Endothelial cell of umbilical vein (primary cell): Measurements from ENCODE around the gene FGR.

Experiments used
- EZH2 ChIP-seq: IDR thresholded peaks from 2 replicates; pipeline ENCODE4 v1.6.1; 2012; ENCODE audit warnings: borderline replicate concordance, low read depth, mild to moderate bottlenecking, moderate library complexity, low read length, inconsistent platforms; ENCODE audit not compliant: severe bottlenecking
- GATA2 ChIP-seq: IDR thresholded peaks from 2 replicates; pipeline ENCODE4 v1.7.0; 2011; ENCODE audit warnings: low read depth, mild to moderate bottlenecking, moderate library complexity, mixed read lengths, low read length; ENCODE audit not compliant: insufficient read length, insufficient read depth
- MAX ChIP-seq: IDR thresholded peaks from 2 replicates; pipeline ENCODE4 v1.6.1; 2011; ENCODE audit not compliant: insufficient read depth, insufficient read length
- POLR2A ChIP-seq: IDR thresholded peaks from 2 replicates; pipeline ENCODE4 v1.6.1; 2012; ENCODE audit warnings: low read depth, mild to moderate bottlenecking, control low read depth, low read length
- POLR2AphosphoS5 ChIP-seq: IDR thresholded peaks from 2 replicates; pipeline ENCODE4 v1.6.1; 2012; ENCODE audit warnings: low read depth, mild to moderate bottlenecking, control low read depth, low read length, moderate library complexity; ENCODE audit not compliant: insufficient read depth
- TF ChIP-seq, protein P1 (sequence below), 2 donors: IDR thresholded peaks; 1 replicate in 1 of 2; 2 replicates in 1 of 2; pipeline ENCODE4 v1.5.1; 2011; ENCODE audit warnings: low read length in 2 of 2, mild to moderate bottlenecking in 2 of 2, moderate library complexity in 2 of 2, control low read depth in 1 of 2, inconsistent platforms in 1 of 2, low read depth in 1 of 2; ENCODE audit not compliant: insufficient read depth in 1 of 2; ENCODE audit errors: extremely low read depth in 1 of 2

DNA sequence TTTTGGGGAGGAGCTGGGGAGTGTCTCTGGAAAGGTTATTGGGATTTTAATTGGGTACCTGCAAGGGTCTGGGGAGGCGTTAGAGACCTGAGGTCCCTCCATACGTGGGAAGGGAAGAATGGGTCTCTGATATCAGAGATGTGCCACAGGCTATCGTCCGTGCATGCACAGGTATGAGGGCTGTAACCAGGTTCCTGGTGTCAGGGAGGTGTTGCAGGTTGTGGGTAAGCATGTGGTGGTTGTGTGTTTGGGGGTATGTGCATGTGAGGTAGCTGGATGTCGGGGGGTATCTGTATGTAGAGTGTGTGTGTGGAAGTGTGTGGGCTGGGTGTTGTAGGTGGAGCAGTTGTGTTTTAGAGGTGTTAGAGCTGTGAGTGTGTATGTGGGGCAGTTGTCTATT, 39.4 kb downstream of the FGR start:
- TF ChIP-seq, protein P1, sequence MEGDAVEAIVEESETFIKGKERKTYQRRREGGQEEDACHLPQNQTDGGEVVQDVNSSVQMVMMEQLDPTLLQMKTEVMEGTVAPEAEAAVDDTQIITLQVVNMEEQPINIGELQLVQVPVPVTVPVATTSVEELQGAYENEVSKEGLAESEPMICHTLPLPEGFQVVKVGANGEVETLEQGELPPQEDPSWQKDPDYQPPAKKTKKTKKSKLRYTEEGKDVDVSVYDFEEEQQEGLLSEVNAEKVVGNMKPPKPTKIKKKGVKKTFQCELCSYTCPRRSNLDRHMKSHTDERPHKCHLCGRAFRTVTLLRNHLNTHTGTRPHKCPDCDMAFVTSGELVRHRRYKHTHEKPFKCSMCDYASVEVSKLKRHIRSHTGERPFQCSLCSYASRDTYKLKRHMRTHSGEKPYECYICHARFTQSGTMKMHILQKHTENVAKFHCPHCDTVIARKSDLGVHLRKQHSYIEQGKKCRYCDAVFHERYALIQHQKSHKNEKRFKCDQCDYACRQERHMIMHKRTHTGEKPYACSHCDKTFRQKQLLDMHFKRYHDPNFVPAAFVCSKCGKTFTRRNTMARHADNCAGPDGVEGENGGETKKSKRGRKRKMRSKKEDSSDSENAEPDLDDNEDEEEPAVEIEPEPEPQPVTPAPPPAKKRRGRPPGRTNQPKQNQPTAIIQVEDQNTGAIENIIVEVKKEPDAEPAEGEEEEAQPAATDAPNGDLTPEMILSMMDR (IDR thresholded peaks at IDR 0.05; ENCODE audit: extremely low read depth in 1 of 2, insufficient read depth in 1 of 2, low read depth in 1 of 2, low read length in 2 of 2) = no peak
- TF ChIP-seq MAX (no peak), POLR2AphosphoS5 (no peak), GATA2 (no peak), EZH2 (no peak), POLR2A (no peak)
